ENCODE results near the gene LARP4B. TPM values are rescaled to one million over a fixed set of nuclear protein-coding genes. Genes with fewer than 3 reads are reported as not detected.

The LARP4B gene
- total and polyA plus RNA-seq, 2 experiments from 2014 or later = 18.3 to 52.3 TPM

DNA sequence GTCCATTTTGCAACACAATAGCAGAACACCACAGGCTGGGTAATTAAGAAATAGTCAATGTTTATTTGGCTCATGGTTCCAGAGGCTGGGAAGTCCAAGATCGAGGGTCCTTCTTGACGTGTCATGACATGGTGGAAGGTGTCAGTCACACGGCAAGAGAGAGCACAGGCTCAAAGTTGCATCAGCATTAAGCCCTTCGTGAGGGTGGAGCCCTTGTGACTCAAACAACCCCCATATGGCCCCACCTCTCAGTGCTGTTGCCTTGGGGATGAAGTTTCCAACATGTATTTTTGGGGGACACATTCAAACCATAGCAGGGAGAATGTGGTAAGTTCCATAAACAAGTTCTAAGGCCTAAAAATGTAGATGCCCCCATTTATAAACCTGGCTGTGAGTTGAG lies 32.1 kb upstream of the LARP4B start:
- H3K27me3 Mint-ChIP-seq (ENCODE audit: insufficient read depth, low read depth, poor library complexity) = peaks cover 19% of the 10 kb centered on the region
- Histone ChIP-seq H3K4me2 (no peak overlapping the region), H2AFZ (no peak overlapping the region), H3K27me3 (ENCODE audit: insufficient read depth) (no peaks in the 10 kb centered on the region), H3K36me3 (ENCODE audit: insufficient read depth) (no peaks in the 10 kb centered on the region), H3K9me2 (ENCODE audit: insufficient read depth) (no peaks in the 10 kb centered on the region), H3F3A (replicated peaks; ENCODE audit: low read depth) (no peaks in the 10 kb centered on the region), H3K4me1 (ENCODE audit: insufficient read depth) (no peaks in the 10 kb centered on the region), H4K20me1 (replicated peaks; ENCODE audit: insufficient read depth) (no peaks in the 10 kb centered on the region), H3K27ac (ENCODE audit: low read depth) (no peak overlapping the region), H3K79me2 (replicated peaks; ENCODE audit: insufficient read depth) (no peaks in the 10 kb centered on the region), H3K4me3 (no peak overlapping the region)
- H3K36me3 Mint-ChIP-seq (ENCODE audit: low read depth) = no peaks in the 10 kb centered on the region; the same call in 2 of the 3 replicates
- no peaks in the 10 kb centered on the region; the same call in 1 of the 3 replicates for H3K9me3 Mint-ChIP-seq
- no peak for DNase-seq (ENCODE audit: low spot score)
- TF ChIP-seq, protein P1, sequence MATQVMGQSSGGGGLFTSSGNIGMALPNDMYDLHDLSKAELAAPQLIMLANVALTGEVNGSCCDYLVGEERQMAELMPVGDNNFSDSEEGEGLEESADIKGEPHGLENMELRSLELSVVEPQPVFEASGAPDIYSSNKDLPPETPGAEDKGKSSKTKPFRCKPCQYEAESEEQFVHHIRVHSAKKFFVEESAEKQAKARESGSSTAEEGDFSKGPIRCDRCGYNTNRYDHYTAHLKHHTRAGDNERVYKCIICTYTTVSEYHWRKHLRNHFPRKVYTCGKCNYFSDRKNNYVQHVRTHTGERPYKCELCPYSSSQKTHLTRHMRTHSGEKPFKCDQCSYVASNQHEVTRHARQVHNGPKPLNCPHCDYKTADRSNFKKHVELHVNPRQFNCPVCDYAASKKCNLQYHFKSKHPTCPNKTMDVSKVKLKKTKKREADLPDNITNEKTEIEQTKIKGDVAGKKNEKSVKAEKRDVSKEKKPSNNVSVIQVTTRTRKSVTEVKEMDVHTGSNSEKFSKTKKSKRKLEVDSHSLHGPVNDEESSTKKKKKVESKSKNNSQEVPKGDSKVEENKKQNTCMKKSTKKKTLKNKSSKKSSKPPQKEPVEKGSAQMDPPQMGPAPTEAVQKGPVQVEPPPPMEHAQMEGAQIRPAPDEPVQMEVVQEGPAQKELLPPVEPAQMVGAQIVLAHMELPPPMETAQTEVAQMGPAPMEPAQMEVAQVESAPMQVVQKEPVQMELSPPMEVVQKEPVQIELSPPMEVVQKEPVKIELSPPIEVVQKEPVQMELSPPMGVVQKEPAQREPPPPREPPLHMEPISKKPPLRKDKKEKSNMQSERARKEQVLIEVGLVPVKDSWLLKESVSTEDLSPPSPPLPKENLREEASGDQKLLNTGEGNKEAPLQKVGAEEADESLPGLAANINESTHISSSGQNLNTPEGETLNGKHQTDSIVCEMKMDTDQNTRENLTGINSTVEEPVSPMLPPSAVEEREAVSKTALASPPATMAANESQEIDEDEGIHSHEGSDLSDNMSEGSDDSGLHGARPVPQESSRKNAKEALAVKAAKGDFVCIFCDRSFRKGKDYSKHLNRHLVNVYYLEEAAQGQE (IDR thresholded peaks at IDR 0.05; ENCODE audit: unreplicated experiment) = no peak
- TF ChIP-seq POLR2AphosphoS5 (IDR thresholded peaks at IDR 0.05; ENCODE audit: low read depth) (no peak), STAT1 (IDR thresholded peaks at IDR 0.05; ENCODE audit: unreplicated experiment) (no peak), CREB1 (CRISPR knock-in tag; IDR thresholded peaks at IDR 0.05; ENCODE audit: low read depth) (no peak), CTCF (conservative IDR thresholded peaks at IDR 0.05; ENCODE audit: low read depth in 2 of 2) (no peak)
- TF ChIP-seq, protein P2, sequence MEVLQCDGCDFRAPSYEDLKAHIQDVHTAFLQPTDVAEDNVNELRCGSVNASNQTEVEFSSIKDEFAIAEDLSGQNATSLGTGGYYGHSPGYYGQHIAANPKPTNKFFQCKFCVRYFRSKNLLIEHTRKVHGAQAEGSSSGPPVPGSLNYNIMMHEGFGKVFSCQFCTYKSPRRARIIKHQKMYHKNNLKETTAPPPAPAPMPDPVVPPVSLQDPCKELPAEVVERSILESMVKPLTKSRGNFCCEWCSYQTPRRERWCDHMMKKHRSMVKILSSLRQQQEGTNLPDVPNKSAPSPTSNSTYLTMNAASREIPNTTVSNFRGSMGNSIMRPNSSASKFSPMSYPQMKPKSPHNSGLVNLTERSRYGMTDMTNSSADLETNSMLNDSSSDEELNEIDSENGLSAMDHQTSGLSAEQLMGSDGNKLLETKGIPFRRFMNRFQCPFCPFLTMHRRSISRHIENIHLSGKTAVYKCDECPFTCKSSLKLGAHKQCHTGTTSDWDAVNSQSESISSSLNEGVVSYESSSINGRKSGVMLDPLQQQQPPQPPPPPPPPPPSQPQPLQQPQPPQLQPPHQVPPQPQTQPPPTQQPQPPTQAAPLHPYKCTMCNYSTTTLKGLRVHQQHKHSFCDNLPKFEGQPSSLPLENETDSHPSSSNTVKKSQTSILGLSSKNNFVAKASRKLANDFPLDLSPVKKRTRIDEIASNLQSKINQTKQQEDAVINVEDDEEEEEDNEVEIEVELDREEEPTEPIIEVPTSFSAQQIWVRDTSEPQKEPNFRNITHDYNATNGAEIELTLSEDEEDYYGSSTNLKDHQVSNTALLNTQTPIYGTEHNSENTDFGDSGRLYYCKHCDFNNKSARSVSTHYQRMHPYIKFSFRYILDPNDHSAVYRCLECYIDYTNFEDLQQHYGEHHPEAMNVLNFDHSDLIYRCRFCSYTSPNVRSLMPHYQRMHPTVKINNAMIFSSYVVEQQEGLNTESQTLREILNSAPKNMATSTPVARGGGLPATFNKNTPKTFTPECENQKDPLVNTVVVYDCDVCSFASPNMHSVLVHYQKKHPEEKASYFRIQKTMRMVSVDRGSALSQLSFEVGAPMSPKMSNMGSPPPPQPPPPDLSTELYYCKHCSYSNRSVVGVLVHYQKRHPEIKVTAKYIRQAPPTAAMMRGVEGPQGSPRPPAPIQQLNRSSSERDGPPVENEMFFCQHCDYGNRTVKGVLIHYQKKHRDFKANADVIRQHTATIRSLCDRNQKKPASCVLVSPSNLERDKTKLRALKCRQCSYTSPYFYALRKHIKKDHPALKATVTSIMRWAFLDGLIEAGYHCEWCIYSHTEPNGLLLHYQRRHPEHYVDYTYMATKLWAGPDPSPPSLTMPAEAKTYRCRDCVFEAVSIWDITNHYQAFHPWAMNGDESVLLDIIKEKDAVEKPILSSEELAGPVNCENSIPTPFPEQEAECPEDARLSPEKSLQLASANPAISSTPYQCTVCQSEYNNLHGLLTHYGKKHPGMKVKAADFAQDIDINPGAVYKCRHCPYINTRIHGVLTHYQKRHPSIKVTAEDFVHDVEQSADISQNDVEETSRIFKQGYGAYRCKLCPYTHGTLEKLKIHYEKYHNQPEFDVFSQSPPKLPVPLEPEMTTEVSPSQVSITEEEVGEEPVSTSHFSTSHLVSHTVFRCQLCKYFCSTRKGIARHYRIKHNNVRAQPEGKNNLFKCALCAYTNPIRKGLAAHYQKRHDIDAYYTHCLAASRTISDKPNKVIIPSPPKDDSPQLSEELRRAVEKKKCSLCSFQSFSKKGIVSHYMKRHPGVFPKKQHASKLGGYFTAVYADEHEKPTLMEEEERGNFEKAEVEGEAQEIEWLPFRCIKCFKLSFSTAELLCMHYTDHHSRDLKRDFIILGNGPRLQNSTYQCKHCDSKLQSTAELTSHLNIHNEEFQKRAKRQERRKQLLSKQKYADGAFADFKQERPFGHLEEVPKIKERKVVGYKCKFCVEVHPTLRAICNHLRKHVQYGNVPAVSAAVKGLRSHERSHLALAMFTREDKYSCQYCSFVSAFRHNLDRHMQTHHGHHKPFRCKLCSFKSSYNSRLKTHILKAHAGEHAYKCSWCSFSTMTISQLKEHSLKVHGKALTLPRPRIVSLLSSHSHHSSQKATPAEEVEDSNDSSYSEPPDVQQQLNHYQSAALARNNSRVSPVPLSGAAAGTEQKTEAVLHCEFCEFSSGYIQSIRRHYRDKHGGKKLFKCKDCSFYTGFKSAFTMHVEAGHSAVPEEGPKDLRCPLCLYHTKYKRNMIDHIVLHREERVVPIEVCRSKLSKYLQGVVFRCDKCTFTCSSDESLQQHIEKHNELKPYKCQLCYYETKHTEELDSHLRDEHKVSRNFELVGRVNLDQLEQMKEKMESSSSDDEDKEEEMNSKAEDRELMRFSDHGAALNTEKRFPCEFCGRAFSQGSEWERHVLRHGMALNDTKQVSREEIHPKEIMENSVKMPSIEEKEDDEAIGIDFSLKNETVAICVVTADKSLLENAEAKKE (CRISPR knock-in tag; IDR thresholded peaks at IDR 0.05) = no peak
- no peak for ATAC-seq
- H3K4me3 Mint-ChIP-seq = no peak overlapping the region
- peaks cover 3% of the 10 kb centered on the region for H3K4me1 Mint-ChIP-seq
- H3K27ac Mint-ChIP-seq = no peak overlapping the region
